ENCODE results near the gene WASF2. TPM values are rescaled to one million over a fixed set of nuclear protein-coding genes. Genes with fewer than 3 reads are reported as not detected.
"Not testable (repeated sequence)": the region's sequence is repeated elsewhere in the genome, so short reads cannot be mapped to it uniquely, and the experiment has no call there.

Gene WASF2
- total RNA-seq = 100 to 1,000 TPM; 106 to 110 TPM

- POLR2A ChIA-PET = interaction anchor here (0.6 to 1.5 kb wide), 5 partner anchors 44 to 407 kb away, joined by 3 to 12 read pairs (median 3); partner anchors contain the start of gene AHDC1
These were observed at the start of gene WASF2 for GRCh38 chr1:27489973-27490741. Gene WASF2 (minus strand): TSS chr1:27490167. CDS start chr1:27428890, 61,277 bp downstream.

GRCh38 chr1:27538793-27539192, 48.8 kb upstream of the WASF2 start:
- POLR2A ChIA-PET = no interaction called here

More at GRCh38 chr1:27489973-27490741, at the start of gene WASF2:
- CTCF ChIA-PET = interaction anchor here (0.8 to 1.8 kb wide), 7 partner anchors 9 to 194 kb away, joined by 3 to 9 read pairs (median 4); no protein-coding TSS in a partner anchor

GRCh38 chr1:27538305-27538676, 48.3 kb upstream of the WASF2 start:
- POLR2A ChIA-PET = not testable (repeated sequence)
- CTCF ChIA-PET = interaction anchor here (1.2 kb wide), 1 partner anchor 18 kb away, joined by 5 read pairs; no protein-coding TSS in a partner anchor

More at GRCh38 chr1:27538793-27539192, 48.8 kb upstream of the WASF2 start:
- CTCF ChIA-PET = interaction anchor here (1.2 kb wide), 1 partner anchor 18 kb away, joined by 5 read pairs; no protein-coding TSS in a partner anchor

GRCh38 chr1:27536767-27537166, 46.8 kb upstream of the WASF2 start:
- CTCF ChIA-PET = interaction anchor here (0.6 to 1.6 kb wide), 2 partner anchors 14 to 20 kb away, joined by 3 to 5 read pairs; no protein-coding TSS in a partner anchor
- POLR2A ChIA-PET = no interaction called here

GRCh38 chr1:27536010-27536757, 46.2 kb upstream of the WASF2 start:
- POLR2A ChIA-PET = no interaction called here
- CTCF ChIA-PET = interaction anchor here (0.6 to 1.6 kb wide), 2 partner anchors 15 to 21 kb away, joined by 3 to 5 read pairs; no protein-coding TSS in a partner anchor

- CTCF ChIA-PET = interaction anchor here (1.6 kb wide), 1 partner anchor 21 kb away, joined by 5 read pairs; no protein-coding TSS in a partner anchor
- POLR2A ChIA-PET = no interaction called here
These were observed 45.4 kb upstream of the WASF2 start for GRCh38 chr1:27535386-27535785.

- CTCF ChIA-PET = interaction anchor here (2.9 kb wide), 1 partner anchor 24 kb away, joined by 14 read pairs; no protein-coding TSS in a partner anchor
- POLR2A ChIA-PET = no interaction called here
These were observed 42.2 kb upstream of the WASF2 start for GRCh38 chr1:27531959-27532685.

GRCh38 chr1:27530192-27530591, 40.2 kb upstream of the WASF2 start:
- ChIA-PET CTCF (interaction anchor here (2.9 kb wide), 1 partner anchor 26 kb away, joined by 14 read pairs; no protein-coding TSS in a partner anchor), POLR2A (no interaction called here)

GRCh38 chr1:27529704-27530018, 39.7 kb upstream of the WASF2 start:
- POLR2A ChIA-PET = no interaction called here
- CTCF ChIA-PET = interaction anchor here (2.9 kb wide), 1 partner anchor 27 kb away, joined by 14 read pairs; no protein-coding TSS in a partner anchor

GRCh38 chr1:27528818-27529703, 39.1 kb upstream of the WASF2 start:
- ChIA-PET POLR2A (no interaction called here), CTCF (interaction anchor here (2.9 kb wide), 1 partner anchor 27 kb away, joined by 14 read pairs; no protein-coding TSS in a partner anchor)

- POLR2A ChIA-PET = no interaction called here
- CTCF ChIA-PET = interaction anchor here (1.0 kb wide), 1 partner anchor 13 kb away, joined by 3 read pairs; no protein-coding TSS in a partner anchor
These were observed 38.2 kb upstream of the WASF2 start for GRCh38 chr1:27527890-27528817.

GRCh38 chr1:27527223-27527889, 37.4 kb upstream of the WASF2 start:
- ChIA-PET POLR2A (no interaction called here), CTCF (interaction anchor here (0.6 to 1.0 kb wide), 2 partner anchors 12 to 46 kb away, joined by 3 to 4 read pairs; no protein-coding TSS in a partner anchor)

- ChIA-PET POLR2A (no interaction called here), CTCF (interaction anchor here (0.6 kb wide), 1 partner anchor 46 kb away, joined by 4 read pairs; no protein-coding TSS in a partner anchor)
These were observed 36.7 kb upstream of the WASF2 start for GRCh38 chr1:27526569-27527222.

- ChIA-PET CTCF (interaction anchor here (1.0 to 1.4 kb wide), 2 partner anchors 80 to 144 kb away, joined by 3 read pairs; no protein-coding TSS in a partner anchor), POLR2A (interaction anchor here (0.7 kb wide), 1 partner anchor 104 kb away, joined by 3 read pairs; no protein-coding TSS in a partner anchor)
These were observed 35.6 kb upstream of the WASF2 start for GRCh38 chr1:27525296-27526272.
